H1 (cell line): ENCODE data around the gene APOL1. TPM values are rescaled to one million over a fixed set of nuclear protein-coding genes. Genes with fewer than 3 reads are reported as not detected.
A peak's percentile ranks its signal among the peaks of the same experiment; 100 is the strongest.

ENCODE experiments used
- CTCF ChIA-PET: fragments of 300-600 bp; sonication (Branson Sonifier 250); formaldehyde crosslinking; loops from one replicate; lab custom pipeline; 2021; ENCODE audit not compliant: partially characterized antibody; lab: Charles Lee
- POLR2A ChIA-PET: fragments of 300-600 bp; sonication (Branson Sonifier 250); formaldehyde crosslinking; loops from one replicate; lab custom pipeline; 2021; ENCODE audit warnings: inconsistent platforms; ENCODE audit not compliant: partially characterized antibody; lab: Charles Lee
- DNase-seq, 2 experiments: peaks; one replicate each; pipeline versions ENCODE4 v3.0.0 to v3.0.0-alpha.2; 2010 to 2022; ENCODE audit warnings: low spot score in 2 of 2, low read depth in 1 of 2, mixed read lengths in 1 of 2
- FAIRE-seq: peaks from 2 replicates; lab custom pipeline; 2011; peaks lifted over from hg19 to GRCh38; lab: Jason Lieb, UNC
- H2AFZ ChIP-seq: 2 replicates; pipeline ENCODE4 v1.8.1; 2012; ENCODE audit warnings: low read length, inconsistent platforms
- H2AK5ac ChIP-seq: 2 replicates; pipeline ENCODE4 v1.6.1; 2013; ENCODE audit warnings: low read depth, low read length
- H2BK120ac ChIP-seq: replicated peaks from 2 replicates; pipeline ENCODE3; 2013; ENCODE audit warnings: low read depth, low read length, inconsistent platforms
- H2BK12ac ChIP-seq: 2 replicates; pipeline ENCODE4 v1.6.1; 2013; ENCODE audit warnings: low read depth, low read length
- H2BK15ac ChIP-seq: 2 replicates; pipeline ENCODE4 v1.6.1; 2013; ENCODE audit warnings: low read length
- H2BK20ac ChIP-seq: 2 replicates; pipeline ENCODE4 v1.6.1; 2013; ENCODE audit warnings: low read length
- H2BK5ac ChIP-seq: 2 replicates; pipeline ENCODE4 v1.6.1; 2013; ENCODE audit warnings: low read depth, low read length
- H3K14ac ChIP-seq: 2 replicates; pipeline ENCODE4 v1.6.1; 2013; ENCODE audit warnings: inconsistent platforms; ENCODE audit not compliant: insufficient read length
- H3K18ac ChIP-seq: 2 replicates; pipeline ENCODE4 v1.6.1; 2013; ENCODE audit warnings: low read length; ENCODE audit errors: extremely low read depth
- H3K23ac ChIP-seq: 2 replicates; pipeline ENCODE4 v1.6.1; 2013; ENCODE audit warnings: inconsistent platforms; ENCODE audit not compliant: insufficient read length
- H3K23me2 ChIP-seq: 2 replicates; pipeline ENCODE4 v1.6.1; 2013; ENCODE audit warnings: low read depth, low read length
- H3K27ac ChIP-seq: 2 replicates; pipeline ENCODE4 v1.6.1; 2011; ENCODE audit warnings: low read depth, low read length, inconsistent platforms
- H3K27me3 ChIP-seq, 4 experiments: replicated peaks in 1 of 4; 1 replicate in 1 of 4; 2 replicates in 3 of 4; pipeline versions ENCODE4 v1.6.1 to v1.8.1; 2011 to 2013; ENCODE audit warnings: low read length in 3 of 4, mild to moderate bottlenecking in 3 of 4, inconsistent platforms in 2 of 4, mixed read lengths in 2 of 4, moderate library complexity in 1 of 4; ENCODE audit not compliant: control insufficient read depth in 3 of 4, insufficient read depth in 3 of 4; ENCODE audit errors: extremely low read depth in 1 of 4
- H3K36me3 ChIP-seq, 4 experiments: 2 replicates each; pipeline versions ENCODE4 v1.6.1 to v1.8.1; 2011 to 2013; ENCODE audit warnings: mild to moderate bottlenecking in 4 of 4, low read length in 3 of 4, moderate library complexity in 2 of 4, control low read depth in 1 of 4, inconsistent platforms in 1 of 4; ENCODE audit not compliant: insufficient read depth in 4 of 4, control insufficient read depth in 2 of 4
- H3K4ac ChIP-seq: replicated peaks from 2 replicates; pipeline ENCODE3; 2013; ENCODE audit warnings: low read length, low read depth, mixed read lengths, inconsistent platforms; ENCODE audit not compliant: insufficient read length
- H3K4me1 ChIP-seq, 4 experiments: replicated peaks in 1 of 4; 1 replicate in 1 of 4; 2 replicates in 3 of 4; pipeline versions ENCODE4 v1.6.1 to v1.8.1; 2011 to 2013; ENCODE audit warnings: low read length in 3 of 4, inconsistent platforms in 2 of 4, mixed read lengths in 1 of 4; ENCODE audit not compliant: insufficient read depth in 4 of 4, control insufficient read depth in 3 of 4
- H3K4me2 ChIP-seq, 2 experiments: 2 replicates each; pipeline versions ENCODE4 v1.6.1 to v1.8.1; 2011 to 2013; ENCODE audit warnings: low read depth in 2 of 2, low read length in 2 of 2, control low read depth in 1 of 2, inconsistent platforms in 1 of 2, mild to moderate bottlenecking in 1 of 2; ENCODE audit not compliant: insufficient read depth in 1 of 2
- H3K4me3 ChIP-seq, 4 experiments: fragments of 200-600, 300-600 bp in 1 of 4; sonication (generic), shearing (Covaris generic), sonication (Bioruptor Twin) in 1 of 4; 2 replicates each; pipeline versions ENCODE4 v1.5.1 to v1.8.1; 2011 to 2016; ENCODE audit warnings: low read length in 4 of 4, low read depth in 3 of 4, control low read depth in 2 of 4, inconsistent platforms in 2 of 4, mild to moderate bottlenecking in 2 of 4, mixed read lengths in 1 of 4, moderate library complexity in 1 of 4; ENCODE audit not compliant: insufficient read depth in 2 of 4; ENCODE audit errors: extremely low read depth in 1 of 4
- H3K56ac ChIP-seq: replicated peaks from 2 replicates; pipeline ENCODE3; 2013; ENCODE audit warnings: low read depth, mild to moderate bottlenecking, mixed read lengths, low read length, inconsistent platforms; ENCODE audit not compliant: insufficient read length
- H3K79me1 ChIP-seq: 2 replicates; pipeline ENCODE4 v1.6.1; 2013; ENCODE audit warnings: low read depth, low read length, control low read depth
- H3K79me2 ChIP-seq, 2 experiments: 2 replicates each; pipeline versions ENCODE4 v1.6.1 to v1.8.1; 2012 to 2013; ENCODE audit warnings: low read length in 2 of 2, mild to moderate bottlenecking in 2 of 2, inconsistent platforms in 1 of 2; ENCODE audit not compliant: insufficient read depth in 2 of 2, control insufficient read depth in 1 of 2
- H3K9ac ChIP-seq, 4 experiments: replicated peaks in 1 of 4; 1 replicate in 1 of 4; 2 replicates in 3 of 4; pipeline versions ENCODE4 v1.6.1 to v1.8.1; 2011 to 2013; ENCODE audit warnings: low read depth in 3 of 4, low read length in 3 of 4, control low read depth in 2 of 4, mild to moderate bottlenecking in 2 of 4, moderate library complexity in 2 of 4, inconsistent platforms in 1 of 4; ENCODE audit errors: extremely low read depth in 1 of 4
- H3K9me3 ChIP-seq, 2 experiments: 2 replicates each; pipeline versions ENCODE4 v1.6.1 to v1.8.1; 2012 to 2013; ENCODE audit warnings: mild to moderate bottlenecking in 2 of 2, moderate library complexity in 2 of 2, control low read depth in 1 of 2, inconsistent platforms in 1 of 2, low read depth in 1 of 2, low read length in 1 of 2, mixed read lengths in 1 of 2; ENCODE audit not compliant: insufficient read depth in 2 of 2
- H4K20me1 ChIP-seq, 2 experiments: replicated peaks in 1 of 2; 2 replicates each; pipeline versions ENCODE3 to v1.8.1; 2011 to 2013; ENCODE audit warnings: inconsistent platforms in 2 of 2, low read length in 2 of 2, mild to moderate bottlenecking in 1 of 2; ENCODE audit not compliant: insufficient read depth in 2 of 2, control insufficient read depth in 1 of 2
- H4K5ac ChIP-seq: 2 replicates; pipeline ENCODE4 v1.6.1; 2013; ENCODE audit warnings: low read length, low read depth, mixed read lengths, inconsistent platforms; ENCODE audit not compliant: insufficient read length
- H4K8ac ChIP-seq: 2 replicates; pipeline ENCODE4 v1.8.0; 2013; ENCODE audit warnings: mild to moderate bottlenecking, moderate library complexity, low read length, inconsistent platforms; ENCODE audit not compliant: insufficient read depth; ENCODE audit errors: extremely low read depth
- H4K91ac ChIP-seq: replicated peaks from 2 replicates; pipeline ENCODE3; 2013; ENCODE audit warnings: low read length, mixed read lengths, inconsistent platforms; ENCODE audit not compliant: insufficient read length
- WGBS, 2 experiments: shearing (Covaris generic) in 1 of 2; methylation state at CpG; one replicate each; pipeline versions ENCODE4 v1.1.6 to v1.1.7; 2013 to 2015; ENCODE audit warnings: low lambda C conversion rate in 2 of 2, mixed read lengths in 2 of 2, inconsistent platforms in 1 of 2, low coverage in 1 of 2, missing lambda C conversion rate in 1 of 2; ENCODE audit not compliant: insufficient replicate concordance in 2 of 2, insufficient coverage in 1 of 2, insufficient read length in 1 of 2; ENCODE audit errors: extremely low coverage in 1 of 2, missing lambda C conversion rate in 1 of 2; 5-methylcytosine and 5-hydroxymethylcytosine counted together
- polyA plus RNA-seq, 7 experiments: library from polyadenylated mRNA; depleted of rRNA in 3 of 7; stranded (reverse) in 5 of 7; unstranded in 2 of 7; fragments of >200 nt in 5 of 7; fragments of 200-250 nt in 2 of 7; gene quantifications; 1 replicate in 5 of 7; 2 replicates in 1 of 7; 4 replicates in 1 of 7; pipeline versions ENCODE4 v1.2.1 to v1.2.3, GENCODE V29; 2011 to 2013; ENCODE audit warnings: missing spikeins in 2 of 7, mixed read lengths in 2 of 7
- total RNA-seq: library from RNA; stranded (reverse); fragmentation: NEBNext Ultra II Directional; extraction: Animal tissue kit (Norgen Biotek cat#: 25700); gene quantifications from 2 replicates; pipeline ENCODE4 v1.2.1, GENCODE V29; 2021
- TF ChIP-seq, protein P1 (sequence below): IDR thresholded peaks from 2 replicates; pipeline ENCODE4 v1.6.1; 2011; ENCODE audit warnings: low read length, improper control_type of control experiment

APOL1 gene
- total and polyA plus RNA-seq, 2 of the 8 experiments (the other 6 are each of a cell fraction or from before 2014, with no cell fraction given): not detected

DNA sequence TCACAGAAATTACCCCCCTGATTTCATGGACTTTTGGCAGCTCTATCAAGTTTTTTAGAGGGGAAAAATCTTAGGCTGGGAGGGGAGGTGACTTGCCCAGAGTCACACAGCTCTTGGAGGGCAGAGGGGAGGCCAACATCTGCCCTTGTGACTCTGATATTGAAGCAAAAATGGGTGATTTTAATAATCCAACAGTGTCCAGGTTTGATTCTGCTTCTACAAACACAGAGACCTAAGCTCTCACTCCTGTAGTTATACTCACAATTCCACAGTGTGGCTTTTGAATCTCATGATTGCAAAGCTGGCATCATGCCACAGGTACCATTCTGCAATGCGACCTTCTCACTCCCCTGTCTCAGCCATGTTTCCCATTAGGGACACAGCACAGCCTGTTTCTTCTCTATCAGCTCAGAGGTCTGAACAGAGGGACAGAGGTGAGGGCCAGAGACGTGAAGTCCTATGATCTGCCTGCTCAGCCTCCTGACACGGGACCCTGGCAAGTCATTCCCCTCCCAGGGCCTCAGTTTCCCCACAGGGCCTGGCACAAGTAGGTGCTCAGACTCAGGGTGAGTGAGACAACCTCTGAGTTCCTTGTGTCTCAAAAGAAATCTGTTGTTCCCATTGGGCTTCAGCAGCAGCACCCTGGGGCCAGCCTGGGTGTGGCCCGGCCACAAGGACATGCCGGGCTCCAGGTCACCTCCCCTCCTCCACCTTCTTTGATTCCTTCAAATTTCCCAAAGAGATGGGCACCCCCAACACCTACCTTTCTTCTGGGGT is 14.4 kb upstream of the APOL1 start:
- H3K4me1 ChIP-seq: peaks cover 0 to 14% (median 9%) of the 10 kb centered on the region in 4 experiments; a peak in 6 of 7 replicates
- no peak overlapping the region for H3K23ac ChIP-seq
- H2AFZ ChIP-seq: 0 out of 2 replicates have a peak overlapping the region, but pooled peaks have one; percentile 75
- H2BK20ac ChIP-seq: no peak overlapping the region
- H3K9ac ChIP-seq: no peak overlapping the region; a peak in 2 of 7 replicates
- H2BK120ac ChIP-seq: no peak overlapping the region
- no peaks in the 10 kb centered on the region for H4K20me1 ChIP-seq
- POLR2A ChIA-PET: interaction anchor here (0.6 to 1.9 kb wide), 8 partner anchors 11 to 243 kb away, joined by 3 to 8 read pairs (median 4); partner anchors contain the start of gene TXN2
- H3K4me3 ChIP-seq: peak overlapping the region in 3 of 4 experiments; percentile 35 to 67 (median 40); a peak in 5 of 8 replicates
- no peaks in the 10 kb centered on the region for H3K36me3 ChIP-seq
- H3K18ac ChIP-seq: peak overlapping the region; percentile 26
- H2BK5ac ChIP-seq: peak overlapping the region; percentile 82; the same call in 1 of the 2 replicates
- H2BK12ac ChIP-seq: peak overlapping the region; percentile 43
- H3K79me2 ChIP-seq: peaks cover 0 to 5% of the 10 kb centered on the region in 2 experiments; a peak in 1 of 4 replicates
- H3K4ac ChIP-seq: no peak overlapping the region
- H4K5ac ChIP-seq: no peak overlapping the region
- CTCF ChIA-PET: interaction anchor here (0.7 to 5.0 kb wide), 31 partner anchors 10 to 248 kb away, joined by 3 to 30 read pairs (median 7); partner anchors contain the start of genes APOL1 and APOL4
- TF ChIP-seq, protein P1, sequence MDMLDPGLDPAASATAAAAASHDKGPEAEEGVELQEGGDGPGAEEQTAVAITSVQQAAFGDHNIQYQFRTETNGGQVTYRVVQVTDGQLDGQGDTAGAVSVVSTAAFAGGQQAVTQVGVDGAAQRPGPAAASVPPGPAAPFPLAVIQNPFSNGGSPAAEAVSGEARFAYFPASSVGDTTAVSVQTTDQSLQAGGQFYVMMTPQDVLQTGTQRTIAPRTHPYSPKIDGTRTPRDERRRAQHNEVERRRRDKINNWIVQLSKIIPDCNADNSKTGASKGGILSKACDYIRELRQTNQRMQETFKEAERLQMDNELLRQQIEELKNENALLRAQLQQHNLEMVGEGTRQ: no peak
- H4K91ac ChIP-seq: no peak overlapping the region
- H3K9me3 ChIP-seq: no peaks in the 10 kb centered on the region
- H3K23me2 ChIP-seq: peaks cover 3% of the 10 kb centered on the region
- 77% methylated on average over 5 of the region's 5 CpGs; no CpG with 5 or more reads in 1 of the 2 experiments for WGBS, 2 experiments
- no peak overlapping the region for H3K14ac ChIP-seq
- H3K27me3 ChIP-seq: no peaks in the 10 kb centered on the region
- FAIRE-seq (no peak), DNase-seq (no peak)
- H3K79me1 ChIP-seq: no peaks in the 10 kb centered on the region
- no peak overlapping the region for H4K8ac ChIP-seq
- peak overlapping the region; percentile 71 to 91 for H3K4me2 ChIP-seq
- H2AK5ac ChIP-seq: peak overlapping the region; percentile 65; the same call in 1 of the 2 replicates
- peak overlapping the region; percentile 21; the same call in 1 of the 2 replicates for H3K27ac ChIP-seq
- H3K56ac ChIP-seq: no peak overlapping the region
- H2BK15ac ChIP-seq: 0 out of 2 replicates have a peak overlapping the region, but pooled peaks have one; percentile 46
